K562 (cell line): Measurements from ENCODE around the gene RPS6KA4. TPM values are rescaled to one million over a fixed set of nuclear protein-coding genes. Genes with fewer than 3 reads are reported as not detected.

Experiments used
- FIP1L1 ChIP-seq: fragments of 200-400 bp; formaldehyde crosslinking; IDR thresholded peaks from 2 replicates; pipeline ENCODE4 v1.6.1; 2018; ENCODE audit warnings: mild to moderate bottlenecking, low read depth, low read length; ENCODE audit not compliant: poor library complexity, severe bottlenecking
- GTF2A2 ChIP-seq: IDR thresholded peaks from 2 replicates; pipeline ENCODE4 v1.6.1; 2016; ENCODE audit warnings: mild to moderate bottlenecking, missing genetic modification characterization, missing compliant biosample characterization
- GTF2F1 ChIP-seq: IDR thresholded peaks from 2 replicates; pipeline ENCODE4 v1.6.1; 2011; ENCODE audit warnings: low read depth, low read length, improper control_type of control experiment
- HMGN3 ChIP-seq: IDR thresholded peaks from 2 replicates; pipeline ENCODE4 v1.6.1; 2011; ENCODE audit warnings: borderline replicate concordance, low read depth, mild to moderate bottlenecking, mixed read lengths, low read length; ENCODE audit not compliant: insufficient read length; ENCODE audit errors: extremely low read depth
- KLF6 ChIP-seq: fragments of 250-450 bp; sonication (Bioruptor Pico); IDR thresholded peaks from 2 replicates; pipeline ENCODE4 v1.4.0; 2020; ENCODE audit warnings: mild to moderate bottlenecking, moderate library complexity, borderline replicate concordance
- MAFG ChIP-seq: fragments of 450-650 bp; conservative IDR thresholded peaks from 2 replicates; pipeline ENCODE4 v1.6.1; 2016; ENCODE audit warnings: missing genetic modification characterization, missing compliant biosample characterization
- MEIS2 ChIP-seq: fragments of 450-650 bp; IDR thresholded peaks from 2 replicates; pipeline ENCODE4 v1.6.1; 2014; ENCODE audit warnings: mild to moderate bottlenecking; ENCODE audit not compliant: partially characterized antibody
- PCBP2 ChIP-seq: fragments of 200-400 bp; formaldehyde crosslinking; IDR thresholded peaks from 2 replicates; pipeline ENCODE4 v1.6.1; 2018; ENCODE audit warnings: low read length, low read depth, mild to moderate bottlenecking, moderate library complexity; ENCODE audit not compliant: poor library complexity, severe bottlenecking
- PURB ChIP-seq: sonication (generic); formaldehyde crosslinking; IDR thresholded peaks from 2 replicates; pipeline ENCODE4 v1.9.0; 2021; ENCODE audit warnings: low read depth, mild to moderate bottlenecking, missing genetic modification reagents
- RBM17 ChIP-seq: fragments of 200-400 bp; formaldehyde crosslinking; IDR thresholded peaks from 2 replicates; pipeline ENCODE4 v1.6.1; 2017; ENCODE audit warnings: low read depth, mild to moderate bottlenecking, low read length, borderline replicate concordance
- SMAD3 ChIP-seq: fragments of 450-650 bp; formaldehyde crosslinking; conservative IDR thresholded peaks from 2 replicates; pipeline ENCODE4 v1.4.0; 2020; ENCODE audit warnings: mild to moderate bottlenecking
- SMARCA4 ChIP-seq: fragments of 450-650 bp; IDR thresholded peaks from 2 replicates; pipeline ENCODE4 v1.6.1; 2016
- TARDBP ChIP-seq: fragments of 450-650 bp; IDR thresholded peaks from 2 replicates; pipeline ENCODE4 v1.6.1; 2016
- TEAD4 ChIP-seq, 2 experiments: sonication (generic) in 1 of 2; formaldehyde crosslinking in 1 of 2; IDR thresholded peaks; 2 replicates each; pipeline versions ENCODE4 v1.6.1 to v1.8.0; 2012 to 2022; ENCODE audit warnings: borderline replicate concordance in 1 of 2, inconsistent platforms in 1 of 2, low read length in 1 of 2, mild to moderate bottlenecking in 1 of 2, missing genetic modification reagents in 1 of 2
- THRAP3 ChIP-seq: fragments of 450-650 bp; IDR thresholded peaks from 2 replicates; pipeline ENCODE4 v1.6.1; 2016; ENCODE audit warnings: mild to moderate bottlenecking, inconsistent platforms, borderline replicate concordance
- ZC3H11A ChIP-seq: IDR thresholded peaks from 2 replicates; pipeline ENCODE4 v1.6.1; 2012; ENCODE audit warnings: low read depth, low read length, improper control_type of control experiment
- ZNF175 ChIP-seq: fragments of 200-800 bp; sonication (Bioruptor generic); IDR thresholded peaks from 2 replicates; pipeline ENCODE4 v1.6.1; 2016; ENCODE audit warnings: low read depth, mild to moderate bottlenecking, missing genetic modification characterization, missing compliant biosample characterization
- ZNF347 ChIP-seq: fragments of 450-650 bp; formaldehyde crosslinking; IDR thresholded peaks from 2 replicates; pipeline ENCODE4 v1.4.0; 2020; ENCODE audit warnings: low read depth, mild to moderate bottlenecking, moderate library complexity
- ZNF583 ChIP-seq: fragments of 250-450 bp; sonication (Bioruptor Pico); IDR thresholded peaks from 2 replicates; pipeline ENCODE4 v1.4.0; 2020
- polyA plus RNA-seq, 8 experiments: library from polyadenylated mRNA; depleted of rRNA in 4 of 8; stranded (reverse) in 5 of 8; unstranded in 3 of 8; fragments of >200 nt; fragmentation: Nextera tagmentation in 2 of 8; fragmentation: Illumina TruSeq in 1 of 8; extraction: Ambion mirVana in 2 of 8; extraction: Trizol in 1 of 8; gene quantifications; 2 replicates each; pipeline versions ENCODE4 v1.2.1 to v1.2.3, GENCODE V29; 2011 to 2014; ENCODE audit warnings: inconsistent platforms in 1 of 8, missing spikeins in 1 of 8
- total RNA-seq, 7 experiments: library from RNA; depleted of rRNA in 6 of 7; stranded (reverse); fragments of >200 nt in 6 of 7; fragmentation: Illumina TruSeq in 2 of 7; extraction: Trizol in 2 of 7; gene quantifications; 2 replicates each; pipeline versions ENCODE4 v1.2.1 to v1.2.3, GENCODE V29; 2011 to 2021; ENCODE audit warnings: low replicate concordance in 1 of 7
- TF ChIP-seq, protein P1 (sequence below), 3 experiments: fragments of 200-800 bp in 1 of 3; fragments of 250-450 bp in 1 of 3; fragments of 450-650 bp in 1 of 3; sonication (Bioruptor Pico) in 1 of 3; sonication (Bioruptor generic) in 1 of 3; formaldehyde crosslinking in 1 of 3; IDR thresholded peaks; 2 replicates each; pipeline versions ENCODE4 v1.6.1 to v1.8.0; 2016 to 2022; ENCODE audit warnings: mild to moderate bottlenecking in 2 of 3, missing genetic modification characterization in 2 of 3, missing compliant biosample characterization in 1 of 3, moderate library complexity in 1 of 3
- TF ChIP-seq, protein P2 (sequence below): sonication (generic); formaldehyde crosslinking; IDR thresholded peaks from 2 replicates; pipeline ENCODE4 v1.8.1; 2023; ENCODE audit warnings: mild to moderate bottlenecking, missing genetic modification reagents

The RPS6KA4 gene
- total and polyA plus RNA-seq, 9 of the 15 experiments (the other 6 are each of a cell fraction or from before 2014, with no cell fraction given), result 0.15 to 23.8 (median 9.8) TPM

DNA sequence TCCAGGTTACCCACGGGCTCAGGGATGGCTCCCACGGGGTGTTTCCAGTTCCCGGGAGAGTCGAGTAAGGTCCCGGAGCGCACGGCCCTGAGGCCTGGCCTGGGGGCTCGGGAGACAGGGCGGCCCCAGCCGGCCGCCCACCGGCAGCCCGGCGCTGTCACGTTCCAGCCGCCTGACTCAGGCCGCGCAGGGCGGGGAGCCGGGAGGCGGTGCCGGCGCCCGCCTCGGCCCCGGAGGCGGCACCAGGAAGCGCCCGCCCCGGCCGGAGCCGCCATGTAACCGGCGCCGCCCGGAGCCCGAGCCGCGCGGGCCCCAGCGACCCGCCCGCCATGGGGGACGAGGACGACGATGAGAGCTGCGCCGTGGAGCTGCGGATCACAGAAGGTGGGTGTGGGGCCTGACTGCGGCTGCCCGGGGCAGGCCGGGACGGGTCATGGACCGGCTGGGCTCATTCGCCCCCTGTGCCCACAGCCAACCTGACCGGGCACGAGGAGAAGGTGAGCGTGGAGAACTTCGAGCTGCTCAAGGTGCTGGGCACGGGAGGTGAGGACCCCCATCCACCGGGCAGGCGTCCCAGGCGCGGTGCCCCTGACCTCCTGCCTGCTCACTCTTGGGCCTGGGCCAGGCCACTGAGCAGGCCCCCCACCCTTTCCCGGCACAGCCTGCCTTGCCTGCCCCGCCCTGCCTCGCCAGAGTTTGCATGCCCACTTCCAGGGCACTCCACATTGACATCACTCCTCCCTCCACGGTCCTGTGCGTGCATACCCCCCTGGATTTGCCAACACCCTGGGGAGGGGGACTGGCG, at the start of gene RPS6KA4 (continued):
- TF ChIP-seq, protein P1, sequence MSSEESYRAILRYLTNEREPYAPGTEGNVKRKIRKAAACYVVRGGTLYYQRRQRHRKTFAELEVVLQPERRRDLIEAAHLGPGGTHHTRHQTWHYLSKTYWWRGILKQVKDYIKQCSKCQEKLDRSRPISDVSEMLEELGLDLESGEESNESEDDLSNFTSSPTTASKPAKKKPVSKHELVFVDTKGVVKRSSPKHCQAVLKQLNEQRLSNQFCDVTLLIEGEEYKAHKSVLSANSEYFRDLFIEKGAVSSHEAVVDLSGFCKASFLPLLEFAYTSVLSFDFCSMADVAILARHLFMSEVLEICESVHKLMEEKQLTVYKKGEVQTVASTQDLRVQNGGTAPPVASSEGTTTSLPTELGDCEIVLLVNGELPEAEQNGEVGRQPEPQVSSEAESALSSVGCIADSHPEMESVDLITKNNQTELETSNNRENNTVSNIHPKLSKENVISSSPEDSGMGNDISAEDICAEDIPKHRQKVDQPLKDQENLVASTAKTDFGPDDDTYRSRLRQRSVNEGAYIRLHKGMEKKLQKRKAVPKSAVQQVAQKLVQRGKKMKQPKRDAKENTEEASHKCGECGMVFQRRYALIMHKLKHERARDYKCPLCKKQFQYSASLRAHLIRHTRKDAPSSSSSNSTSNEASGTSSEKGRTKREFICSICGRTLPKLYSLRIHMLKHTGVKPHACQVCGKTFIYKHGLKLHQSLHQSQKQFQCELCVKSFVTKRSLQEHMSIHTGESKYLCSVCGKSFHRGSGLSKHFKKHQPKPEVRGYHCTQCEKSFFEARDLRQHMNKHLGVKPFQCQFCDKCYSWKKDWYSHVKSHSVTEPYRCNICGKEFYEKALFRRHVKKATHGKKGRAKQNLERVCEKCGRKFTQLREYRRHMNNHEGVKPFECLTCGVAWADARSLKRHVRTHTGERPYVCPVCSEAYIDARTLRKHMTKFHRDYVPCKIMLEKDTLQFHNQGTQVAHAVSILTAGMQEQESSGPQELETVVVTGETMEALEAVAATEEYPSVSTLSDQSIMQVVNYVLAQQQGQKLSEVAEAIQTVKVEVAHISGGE (CRISPR knock-in tag; IDR thresholded peaks at IDR 0.05), result peak in 1 of 3 experiments; percentile 48; a peak in 1 of 6 replicates
- no peak for TF ChIP-seq ZC3H11A
- no peak for TF ChIP-seq PURB (CRISPR knock-in tag)
- TF ChIP-seq GTF2F1, result no peak
- TF ChIP-seq FIP1L1, result peak; percentile 5
- TF ChIP-seq MAFG (tag), result no peak
- TF ChIP-seq GTF2A2 (tag), result no peak
- TF ChIP-seq, protein P2, sequence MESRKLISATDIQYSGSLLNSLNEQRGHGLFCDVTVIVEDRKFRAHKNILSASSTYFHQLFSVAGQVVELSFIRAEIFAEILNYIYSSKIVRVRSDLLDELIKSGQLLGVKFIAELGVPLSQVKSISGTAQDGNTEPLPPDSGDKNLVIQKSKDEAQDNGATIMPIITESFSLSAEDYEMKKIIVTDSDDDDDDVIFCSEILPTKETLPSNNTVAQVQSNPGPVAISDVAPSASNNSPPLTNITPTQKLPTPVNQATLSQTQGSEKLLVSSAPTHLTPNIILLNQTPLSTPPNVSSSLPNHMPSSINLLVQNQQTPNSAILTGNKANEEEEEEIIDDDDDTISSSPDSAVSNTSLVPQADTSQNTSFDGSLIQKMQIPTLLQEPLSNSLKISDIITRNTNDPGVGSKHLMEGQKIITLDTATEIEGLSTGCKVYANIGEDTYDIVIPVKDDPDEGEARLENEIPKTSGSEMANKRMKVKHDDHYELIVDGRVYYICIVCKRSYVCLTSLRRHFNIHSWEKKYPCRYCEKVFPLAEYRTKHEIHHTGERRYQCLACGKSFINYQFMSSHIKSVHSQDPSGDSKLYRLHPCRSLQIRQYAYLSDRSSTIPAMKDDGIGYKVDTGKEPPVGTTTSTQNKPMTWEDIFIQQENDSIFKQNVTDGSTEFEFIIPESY, result peak; percentile 36; the same call in 1 of the 2 replicates
- peak; percentile 40; the same call in 1 of the 2 replicates for TF ChIP-seq TARDBP
- TF ChIP-seq ZNF583, result 0 out of 2 replicates have a peak, but pooled peaks have one; percentile 35
- TF ChIP-seq ZNF175 (CRISPR knock-in tag), result no peak
- TF ChIP-seq MEIS2, result no peak
- TF ChIP-seq SMARCA4, result no peak
- TF ChIP-seq THRAP3, result no peak
- TF ChIP-seq TEAD4 (IDR thresholded peaks at IDR 0.05; ENCODE audit: low read length), result no peak
- no peak for TF ChIP-seq TEAD4 (CRISPR knock-in tag; IDR thresholded peaks at IDR 0.05; ENCODE audit: borderline replicate concordance)
- no peak for TF ChIP-seq KLF6 (CRISPR knock-in tag)
- no peak for TF ChIP-seq SMAD3 (CRISPR knock-in tag)
- TF ChIP-seq RBM17, result no peak
- TF ChIP-seq HMGN3, result peak; percentile 61
- no peak for TF ChIP-seq PCBP2
- no peak for TF ChIP-seq ZNF347 (CRISPR knock-in tag)
